HG03097 (cell line): Measurements from ENCODE around the gene MB21D2.
A peak's percentile ranks its signal among the peaks of the same experiment; 100 is the strongest.

Source experiments
- ATAC-seq: cut with Tn5 transposase; IDR thresholded peaks from one replicate; pipeline ENCODE4 v1.9.1; 2021; ENCODE audit not compliant: unreplicated experiment, low FRiP score

MB21D2 gene

DNA sequence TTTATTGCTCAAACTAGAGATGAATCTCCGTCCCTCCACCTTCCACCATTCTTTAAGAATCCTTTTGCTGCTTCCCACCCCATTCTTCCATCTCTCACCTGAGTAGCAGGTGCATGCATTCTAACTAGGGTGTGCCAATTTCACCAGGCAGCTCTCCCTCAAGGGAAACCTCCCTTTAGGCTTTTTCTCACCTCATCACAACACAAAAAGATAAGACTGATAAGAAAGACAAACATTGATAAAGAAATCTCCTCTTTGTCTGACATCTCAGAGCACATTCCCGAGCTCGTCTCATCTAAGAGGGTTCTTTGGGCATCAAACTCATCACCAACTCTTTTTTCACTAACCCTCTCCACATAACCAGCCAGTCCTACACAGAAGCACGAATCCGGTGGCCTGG, 23.0 kb downstream of the MB21D2 start:
- ATAC-seq: no peak

DNA sequence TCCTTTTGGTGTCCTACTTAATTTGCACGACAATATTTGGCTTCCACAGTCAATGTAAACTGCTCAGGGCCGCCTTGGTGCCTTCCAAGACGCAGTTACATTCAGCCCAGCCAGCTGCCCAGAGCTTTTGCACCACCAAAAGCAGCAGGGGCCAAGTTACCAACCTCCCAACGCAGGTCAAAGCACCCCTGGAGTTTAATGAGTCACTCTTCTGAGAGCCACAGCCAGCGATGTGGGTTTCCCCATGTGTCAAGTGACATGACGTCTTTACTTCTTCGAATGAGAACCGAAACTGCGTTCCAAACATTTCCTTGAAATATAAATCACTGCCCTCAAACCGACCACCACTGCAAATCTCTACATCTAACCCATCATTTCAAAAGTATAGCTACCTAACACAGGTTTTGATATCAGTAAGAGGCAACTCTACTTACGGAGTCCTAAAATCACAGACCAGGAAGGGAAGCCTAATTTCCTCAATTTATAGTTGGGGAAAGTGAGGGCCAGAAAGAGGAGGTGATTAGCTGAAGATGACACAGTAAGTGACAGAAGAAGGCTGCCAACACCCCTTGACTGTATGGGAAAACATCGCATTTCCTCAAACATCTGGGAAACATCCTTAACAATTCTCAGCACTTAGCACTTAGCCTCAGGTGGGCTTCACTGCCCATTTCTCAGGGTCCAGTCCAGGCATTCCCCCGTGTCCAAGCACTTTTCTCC, 24.5 kb downstream of the MB21D2 start:
- ATAC-seq: peak; percentile 99

DNA sequence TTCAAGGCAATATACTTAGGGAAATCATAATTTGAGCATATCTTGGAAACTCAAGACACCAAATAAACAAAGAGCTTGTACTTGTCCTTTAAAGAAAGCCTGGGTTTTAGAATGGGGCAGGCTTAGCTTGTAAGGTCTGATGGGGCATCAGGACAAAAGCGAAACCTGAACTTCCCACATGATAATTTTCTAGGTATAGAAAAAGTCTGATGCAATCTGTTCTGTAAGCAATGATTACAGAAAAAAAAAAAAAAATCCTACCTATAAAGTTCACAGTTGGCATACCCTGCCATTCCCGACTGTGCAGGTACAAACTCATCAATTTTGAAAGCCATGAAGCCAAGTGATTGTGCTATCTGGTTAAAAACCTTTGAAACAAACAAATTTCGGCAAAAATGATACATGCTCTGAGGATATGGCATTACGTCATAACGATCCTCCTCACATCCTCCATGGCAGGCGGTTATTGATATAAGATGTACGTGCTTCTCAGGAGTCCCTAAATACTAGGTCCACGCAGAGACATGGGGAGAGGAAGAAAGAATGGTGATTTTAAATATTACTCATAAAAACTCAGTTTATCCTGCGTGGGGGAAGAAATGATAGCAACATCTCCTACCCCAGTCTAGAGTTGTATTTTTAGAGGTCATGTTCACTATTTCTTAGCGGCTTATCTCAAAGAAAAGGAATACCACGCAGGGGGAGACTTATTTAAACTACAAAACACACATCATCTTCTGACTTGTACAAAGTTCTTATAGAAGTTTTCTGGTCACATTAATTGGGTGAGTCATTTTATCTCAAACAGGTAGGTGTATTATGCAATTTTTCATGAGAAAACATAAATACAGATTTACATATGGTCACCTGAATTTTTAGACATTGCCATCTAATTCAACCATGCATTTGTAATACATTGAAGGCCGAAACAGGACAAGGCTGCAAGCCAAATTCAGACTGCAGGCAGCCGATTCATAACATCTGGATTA, 27.0 kb downstream of the MB21D2 start:
- no peak for ATAC-seq

DNA sequence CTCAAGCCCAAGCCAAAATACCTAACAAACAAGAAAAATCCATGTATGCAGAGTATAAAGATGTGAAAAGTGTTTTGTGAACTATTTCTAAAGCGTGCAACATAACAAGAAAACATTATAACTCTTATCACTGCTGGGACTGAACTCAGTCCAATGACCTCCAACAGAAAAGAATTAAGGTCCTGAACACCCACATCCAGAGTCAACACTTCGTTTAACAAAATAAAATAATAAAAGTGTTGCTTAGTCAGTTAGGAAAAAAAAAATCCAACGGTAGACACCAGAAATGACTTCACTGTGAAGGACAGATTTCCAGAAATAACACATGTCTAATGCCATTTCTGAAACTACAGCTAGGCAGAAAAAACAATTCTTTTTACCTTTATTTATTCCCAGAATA, 28.0 kb downstream of the MB21D2 start:
- ATAC-seq: no peak

DNA sequence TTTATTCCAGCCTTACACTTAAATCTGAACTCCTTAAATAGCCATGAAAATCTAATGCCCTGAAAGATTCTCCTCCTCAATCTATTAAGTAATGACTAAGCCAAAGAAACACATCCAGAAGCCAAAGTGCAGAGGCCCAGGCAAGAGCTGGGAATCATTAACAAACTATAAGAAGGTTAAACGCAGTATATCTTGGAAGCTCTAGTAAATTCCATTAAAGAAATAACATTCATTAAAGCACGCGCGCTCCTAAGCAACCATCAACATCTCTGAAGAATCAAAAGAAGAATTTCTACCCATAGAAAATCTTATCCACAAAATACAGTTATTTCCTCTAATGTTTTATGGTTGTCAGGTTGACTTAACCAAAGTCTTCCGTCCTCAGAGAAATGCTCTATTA, 29.5 kb downstream of the MB21D2 start:
- no peak for ATAC-seq

DNA sequence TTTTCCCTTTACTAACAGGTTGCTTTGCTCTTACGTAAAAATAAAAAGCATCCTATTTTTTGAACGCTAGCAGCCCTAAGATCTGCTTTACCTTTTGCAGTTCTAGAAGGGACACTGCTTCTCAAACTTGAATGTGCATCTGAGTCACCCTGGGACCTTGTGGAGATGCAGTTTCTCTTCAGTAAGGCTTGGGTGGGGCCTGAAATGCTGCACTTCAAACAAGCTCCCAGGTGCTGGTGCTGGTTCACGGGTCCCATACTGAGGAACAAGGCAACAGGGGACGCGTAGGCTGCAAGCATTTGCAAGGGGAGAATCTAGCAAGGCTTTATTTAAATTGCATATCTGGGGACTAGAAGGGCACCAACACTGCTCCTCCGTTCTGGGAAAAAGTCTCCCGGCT, 30.0 kb downstream of the MB21D2 start:
- no peak for ATAC-seq

DNA sequence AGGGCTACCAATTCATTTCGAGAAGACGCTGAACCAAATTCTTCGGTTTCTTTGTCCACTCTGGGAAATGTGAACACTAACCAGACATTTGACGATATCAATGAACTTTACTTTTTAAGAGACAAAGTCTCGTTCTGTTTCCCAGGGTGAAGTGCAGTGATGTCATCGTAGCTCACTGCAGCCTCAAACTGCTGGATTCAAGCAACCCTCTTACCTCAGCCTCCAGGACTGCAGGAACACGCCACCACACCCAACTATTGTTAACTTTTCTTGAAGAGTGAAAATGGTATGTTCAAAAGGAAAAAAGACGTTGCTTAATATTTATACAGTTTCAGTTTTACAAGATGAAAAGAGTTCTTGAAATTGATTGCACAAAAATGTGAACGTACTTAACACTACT, 30.6 kb downstream of the MB21D2 start:
- ATAC-seq: no peak

DNA sequence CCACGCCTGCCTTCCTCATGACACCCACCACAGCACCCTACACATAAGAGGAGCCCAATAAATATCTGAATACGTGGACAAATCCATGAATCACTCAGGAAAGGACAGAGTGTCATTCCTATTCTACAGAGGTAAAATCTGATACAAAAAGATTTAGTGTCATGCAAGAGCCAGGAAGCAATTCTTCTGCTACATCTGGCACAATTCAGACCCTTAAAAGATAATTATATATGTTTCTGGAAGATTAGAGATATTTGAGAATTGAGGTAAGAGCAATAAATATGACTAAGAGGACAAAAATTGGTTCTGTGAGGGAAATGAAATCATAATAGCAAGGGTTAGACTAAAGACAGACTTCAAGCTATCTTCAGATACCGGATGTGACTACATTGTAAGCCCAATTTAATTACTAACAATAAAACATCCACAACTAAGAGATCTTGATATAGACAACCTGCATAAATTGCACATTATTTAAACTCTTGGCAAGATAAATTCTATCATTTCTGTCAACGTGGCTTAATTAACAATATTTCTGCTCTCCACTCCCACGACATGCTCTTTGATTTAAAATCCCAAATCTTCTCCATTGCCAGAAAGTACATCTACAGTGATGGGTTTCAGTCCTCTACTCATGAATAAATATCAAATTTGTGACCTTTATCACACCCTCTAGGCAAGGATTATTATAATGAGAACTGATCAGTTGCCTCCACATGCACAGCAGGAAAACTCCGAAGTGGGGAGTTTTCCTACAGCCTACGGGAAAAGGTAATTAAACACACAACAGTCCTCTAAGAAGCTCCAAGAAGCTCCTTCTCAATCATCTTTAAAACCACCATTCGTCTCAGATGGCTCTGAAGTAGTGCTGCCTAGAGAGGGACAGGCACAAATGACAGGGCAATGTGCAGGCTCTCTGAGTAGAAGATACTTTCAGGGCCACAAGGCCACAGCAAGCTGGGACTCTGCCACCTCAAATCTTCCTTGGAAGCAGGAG, 32.6 kb downstream of the MB21D2 start:
- ATAC-seq: no peak

DNA sequence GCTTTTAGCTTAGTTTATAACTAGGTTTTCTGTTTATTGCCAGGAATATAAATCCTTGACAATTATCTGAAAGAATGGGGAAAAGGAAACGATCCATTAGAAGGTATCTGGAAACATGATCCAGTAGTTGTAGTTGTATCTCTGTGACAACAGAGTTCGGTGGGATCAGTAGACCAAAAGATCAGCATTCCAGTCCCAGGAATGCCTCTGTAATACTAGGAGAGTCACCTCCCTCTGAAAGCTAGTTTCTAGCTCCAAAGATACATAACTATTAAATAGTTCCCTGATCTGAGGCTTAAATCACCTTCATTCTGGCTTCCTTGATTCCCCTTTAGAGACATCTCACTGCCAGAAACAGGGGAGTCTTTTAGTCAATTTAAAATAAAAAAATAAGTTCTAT, 34.1 kb downstream of the MB21D2 start:
- ATAC-seq: no peak

DNA sequence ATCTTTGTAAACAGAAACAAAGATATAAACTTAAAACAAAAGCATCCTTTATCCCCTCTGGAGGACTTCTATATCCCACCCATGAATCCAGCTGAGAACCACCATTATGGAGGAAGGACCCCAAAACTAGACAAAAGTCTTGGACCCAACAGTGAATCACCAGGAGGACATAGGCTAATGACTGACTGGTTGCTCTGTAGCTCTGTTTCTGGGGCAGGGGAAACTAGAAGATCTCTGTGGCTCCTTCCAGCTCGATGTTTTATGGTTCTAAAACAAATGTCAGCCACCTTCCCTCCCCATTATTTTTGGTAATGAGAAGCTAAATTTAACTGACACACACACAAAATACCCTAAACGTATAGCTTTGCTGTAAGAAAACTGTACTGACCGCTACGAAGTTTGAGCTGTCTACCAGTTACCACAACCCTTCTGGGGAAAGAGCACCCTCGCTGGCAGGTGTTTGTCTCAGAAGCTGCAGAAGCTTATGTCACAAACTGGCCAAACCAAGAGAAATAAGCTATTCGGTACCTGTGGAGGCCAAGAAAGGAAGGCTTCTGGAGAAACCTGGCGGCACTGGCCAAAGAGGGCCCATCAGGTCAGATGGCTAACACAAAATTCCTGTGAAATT, 36.4 kb downstream of the MB21D2 start:
- no peak for ATAC-seq

DNA sequence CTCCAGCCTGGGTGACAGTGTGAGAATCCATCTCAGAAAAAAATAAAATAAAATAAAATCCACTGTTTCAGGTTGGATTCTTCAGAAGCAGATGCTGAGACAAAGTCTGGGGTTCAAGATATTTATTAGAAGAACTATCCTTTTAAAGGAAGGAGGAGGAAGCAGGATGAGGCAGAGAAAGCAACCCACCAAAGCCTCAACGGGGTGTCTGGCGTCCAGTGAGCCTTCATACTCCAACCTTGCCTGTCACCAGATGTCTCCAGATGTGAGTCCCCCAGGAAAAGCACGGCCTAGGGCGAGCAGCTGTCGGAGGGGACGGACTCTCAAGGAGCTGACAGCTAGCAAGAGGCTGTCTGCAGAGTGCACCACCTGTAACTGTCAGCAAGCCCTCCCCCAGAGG, 37.3 kb downstream of the MB21D2 start:
- ATAC-seq: no peak

DNA sequence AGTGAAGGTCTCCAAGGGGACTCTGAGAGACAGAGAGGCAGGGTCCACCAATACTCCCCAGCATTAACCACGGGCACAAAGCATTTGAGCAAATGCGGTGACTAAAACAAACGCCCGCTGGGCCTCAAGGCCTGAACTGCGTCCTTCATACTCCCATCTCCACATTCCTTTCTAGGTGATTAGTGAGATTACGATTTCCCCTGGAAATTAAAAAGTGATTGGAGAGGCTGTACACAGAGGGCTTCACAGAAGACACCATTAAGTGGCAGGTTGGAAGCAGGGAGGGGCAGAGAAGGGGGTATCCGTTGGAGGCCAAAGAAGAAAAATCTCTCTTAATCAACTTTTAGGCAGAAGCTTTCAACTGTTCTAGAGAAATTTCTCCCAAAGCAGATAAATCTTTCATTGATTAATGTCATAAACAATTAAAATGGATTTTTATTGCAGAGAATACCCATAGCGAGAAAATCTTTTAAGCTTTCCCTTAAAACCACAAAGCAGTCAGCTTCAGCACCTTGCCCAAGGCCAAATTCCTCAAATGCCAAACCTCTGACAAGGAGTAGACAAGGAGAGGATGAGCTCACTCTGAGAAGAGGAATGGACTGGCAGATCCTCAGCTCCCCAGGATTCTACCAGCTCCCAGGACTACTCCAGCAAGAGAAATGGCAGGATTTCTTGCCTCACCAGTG, 38.2 kb downstream of the MB21D2 start:
- ATAC-seq: no peak

DNA sequence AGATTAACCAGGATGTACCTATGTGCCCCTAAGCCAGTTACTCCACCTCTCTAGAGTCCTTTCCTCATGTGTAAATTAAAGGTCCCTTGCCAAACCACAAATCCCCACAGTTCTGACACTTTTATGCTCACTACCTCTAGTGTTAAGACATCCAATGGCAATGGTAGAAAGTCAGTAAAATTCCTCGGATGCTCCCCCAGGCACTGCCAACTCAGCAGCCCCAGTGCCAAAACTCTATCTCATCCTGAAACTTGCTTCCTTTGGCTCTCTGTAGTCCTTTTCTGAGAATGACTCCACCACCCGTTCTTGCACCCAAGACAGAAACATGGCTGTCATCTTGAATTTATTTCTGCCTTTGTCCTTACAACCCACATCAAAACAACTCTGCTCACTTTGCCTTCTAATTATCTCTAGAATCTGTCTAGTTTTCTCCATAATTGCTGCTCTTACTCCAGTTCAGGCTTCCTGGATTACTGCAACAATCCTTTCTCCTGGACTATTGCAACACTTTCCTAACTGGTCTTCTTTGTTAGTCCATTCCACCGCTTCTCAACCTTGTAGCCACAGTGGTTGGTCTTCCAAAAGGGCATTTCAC, 41.6 kb downstream of the MB21D2 start:
- ATAC-seq: no peak

DNA sequence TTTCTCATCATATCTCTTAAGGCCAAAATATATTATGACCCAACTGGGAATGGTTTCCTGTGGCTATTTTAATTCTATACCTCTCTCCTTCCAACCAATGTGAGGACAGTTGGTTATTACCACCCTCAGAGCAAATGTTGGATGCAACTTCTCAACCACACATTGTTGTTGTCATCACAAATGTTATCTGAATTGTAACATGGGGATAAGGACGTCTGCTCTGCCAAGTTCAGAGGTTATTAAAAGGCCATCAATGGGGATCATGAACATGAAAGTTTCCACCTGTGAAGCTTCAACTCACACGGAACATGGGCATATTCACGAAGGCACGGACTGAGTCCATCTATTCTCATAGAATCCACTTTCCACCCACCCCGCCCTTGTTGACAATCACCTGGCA, 46.8 kb downstream of the MB21D2 start:
- no peak for ATAC-seq

DNA sequence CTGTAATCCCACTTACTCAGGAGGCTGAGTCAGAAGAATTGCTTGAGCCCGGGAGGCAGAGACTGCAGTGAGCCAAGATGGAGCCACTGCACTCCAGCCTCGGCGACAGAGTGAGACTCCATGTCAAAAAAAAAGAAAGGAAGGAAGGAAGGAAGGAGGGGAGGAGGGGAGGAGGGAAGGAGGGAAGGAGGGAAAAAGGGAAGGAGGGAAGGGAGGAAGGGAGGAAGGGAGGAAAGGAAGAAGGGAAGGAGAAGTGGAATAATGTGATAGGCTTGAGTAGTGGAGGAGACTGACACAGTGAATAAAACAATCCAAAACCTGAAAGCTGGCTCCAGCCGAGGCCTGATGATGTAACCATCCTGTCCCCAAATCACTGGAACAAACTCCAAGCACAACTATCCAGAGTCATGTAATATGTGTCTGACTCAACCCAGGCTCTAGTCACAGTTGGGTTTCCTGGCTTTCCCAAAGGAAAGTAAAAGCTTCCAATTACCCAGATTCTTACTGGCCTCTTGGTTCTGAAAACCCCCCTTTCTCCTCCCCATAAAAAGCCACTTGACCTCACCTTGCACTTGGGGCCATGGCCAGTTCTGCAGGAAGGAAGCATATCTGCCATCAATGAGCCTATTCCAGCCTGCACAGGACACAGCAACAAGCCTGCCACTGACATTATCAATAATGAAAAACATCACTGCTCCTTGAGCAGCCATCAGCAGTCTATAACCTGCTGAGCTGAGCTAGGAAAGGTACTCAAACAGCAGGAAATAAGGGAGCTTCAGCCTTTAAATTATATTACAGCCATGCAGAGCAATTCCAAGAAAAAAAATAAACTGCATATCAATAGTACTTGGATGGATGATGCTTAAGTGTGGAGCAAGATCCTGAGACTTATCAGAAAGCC, 48.3 kb downstream of the MB21D2 start:
- ATAC-seq: no peak

DNA sequence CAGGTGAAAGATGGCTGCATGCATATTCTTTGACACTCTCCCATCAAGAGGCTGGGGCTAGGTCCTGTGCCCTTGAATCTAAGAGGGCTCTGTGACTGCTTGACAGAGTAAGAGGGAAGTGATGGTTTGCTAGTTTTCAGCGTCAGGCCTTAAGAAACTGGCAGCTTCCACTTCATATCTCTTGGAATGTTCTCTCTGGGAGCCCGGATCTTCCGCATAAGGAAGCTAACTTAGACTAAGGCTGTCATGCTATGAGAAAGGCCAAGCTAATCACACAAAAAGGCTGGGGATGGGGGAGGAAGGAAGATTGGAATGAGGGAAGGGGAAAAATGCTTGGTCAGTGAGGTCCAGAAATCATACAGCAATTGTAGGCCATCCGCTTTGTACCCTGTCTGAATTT, 50.0 kb downstream of the MB21D2 start:
- ATAC-seq: no peak

DNA sequence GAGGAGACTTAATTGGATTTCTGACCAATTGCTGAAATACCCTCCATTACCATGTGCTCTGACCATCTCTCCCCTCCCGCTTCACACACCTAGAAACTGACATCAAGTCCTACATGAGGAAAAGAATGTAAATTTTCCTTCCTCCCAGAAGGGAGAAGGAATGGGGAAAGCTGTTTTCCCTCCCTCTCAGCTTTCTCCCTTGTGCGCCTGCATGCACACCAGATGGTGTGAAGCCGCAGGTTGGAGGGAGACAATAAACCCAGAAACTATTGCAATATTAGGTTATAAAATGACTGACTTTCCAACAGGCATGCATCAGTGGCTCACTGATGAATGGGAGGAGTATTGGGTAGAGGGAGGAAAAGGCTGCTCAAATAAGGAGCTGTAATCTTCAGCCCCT, 50.9 kb downstream of the MB21D2 start:
- ATAC-seq: no peak

DNA sequence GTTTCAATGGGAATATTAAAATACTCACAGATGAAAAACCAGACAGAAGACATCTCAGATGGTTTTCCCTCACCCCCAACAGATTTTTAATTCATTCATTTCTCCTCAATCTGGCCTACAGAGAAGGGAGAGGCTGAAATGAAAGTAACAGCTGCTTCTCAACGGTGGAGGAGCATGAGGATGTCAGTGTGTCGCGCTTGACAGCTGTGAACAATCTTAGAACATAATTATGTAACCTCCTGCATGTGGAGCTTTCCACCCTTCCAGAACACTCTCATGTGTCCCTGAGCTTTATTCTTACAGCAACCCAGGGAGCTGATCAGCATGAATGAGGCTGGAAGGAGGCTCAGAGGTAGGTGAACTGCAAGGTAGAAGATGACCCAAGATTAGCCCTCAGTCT, 52.7 kb downstream of the MB21D2 start:
- ATAC-seq: no peak
